Ishikawa (cell line): Measurements from ENCODE around the gene TOR2A.

ENCODE experiments used
- CREB1 ChIP-seq: IDR thresholded peaks from 2 replicates; pipeline ENCODE4 v1.6.1; 2012; ENCODE audit warnings: low read depth
- EP300 ChIP-seq: IDR thresholded peaks from 2 replicates; pipeline ENCODE4 v1.6.1; 2012; ENCODE audit warnings: borderline replicate concordance
- FOXM1 ChIP-seq: IDR thresholded peaks from 2 replicates; pipeline ENCODE4 v1.6.1; 2012; ENCODE audit warnings: low read depth, borderline replicate concordance
- TAF1 ChIP-seq: IDR thresholded peaks from 2 replicates; pipeline ENCODE4 v1.6.1; 2012; ENCODE audit warnings: low read depth, mild to moderate bottlenecking
- ZBTB7A ChIP-seq: IDR thresholded peaks from 2 replicates; pipeline ENCODE4 v1.6.1; 2012; ENCODE audit warnings: low read depth
- TF ChIP-seq, protein P1 (sequence below): IDR thresholded peaks from 2 replicates; pipeline ENCODE4 v1.6.1; 2012; ENCODE audit warnings: low read depth, mild to moderate bottlenecking

DNA sequence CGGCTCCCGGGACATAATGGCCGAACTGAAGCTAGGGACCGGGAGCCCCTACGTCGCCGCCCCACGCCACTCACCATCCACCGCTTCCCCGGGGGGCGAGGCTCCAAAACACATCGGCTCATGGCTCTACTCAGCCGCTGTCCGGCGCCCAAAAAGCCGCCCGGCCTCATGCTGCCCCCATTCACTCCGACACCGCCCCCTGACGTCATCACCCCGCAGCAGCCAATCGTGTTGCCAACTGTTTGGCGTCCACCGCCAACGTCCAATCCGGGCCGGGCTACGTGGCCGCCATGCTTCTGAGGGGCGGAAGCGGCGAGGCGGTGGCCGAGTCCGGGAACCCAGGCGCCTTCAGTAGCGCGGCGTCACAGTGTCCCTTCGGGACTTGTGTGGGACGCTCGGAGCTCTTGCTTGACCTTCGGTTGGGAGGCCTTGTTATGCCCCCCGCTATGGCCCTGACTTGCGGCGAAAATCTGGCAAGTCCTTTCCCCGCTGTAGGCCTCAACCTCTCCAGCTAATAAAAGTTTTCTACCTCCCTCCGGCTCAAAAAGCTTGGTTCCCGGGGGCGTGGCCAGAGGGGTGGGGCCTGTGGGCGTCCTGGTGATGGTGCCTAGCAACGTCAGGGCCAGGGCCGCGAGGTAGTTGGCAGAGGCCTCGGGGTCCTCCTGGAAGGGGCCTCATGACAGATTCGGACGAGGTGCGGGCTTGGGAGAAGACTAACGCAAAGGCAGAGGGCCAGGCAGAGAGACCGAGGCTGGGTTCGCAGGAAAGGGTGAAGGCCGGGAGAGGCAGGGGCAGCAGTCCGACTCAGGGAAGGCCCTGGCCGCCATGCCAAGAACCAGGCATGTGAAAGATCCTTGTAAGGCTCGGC is 19.4 kb downstream of the TOR2A start, which contains the start of the genes PTRH1 and TTC16:
- no peak for TF ChIP-seq EP300
- peak; percentile 92 for TF ChIP-seq CREB1
- no peak; the same call in 1 of the 2 replicates for TF ChIP-seq TAF1
- TF ChIP-seq, protein P1, sequence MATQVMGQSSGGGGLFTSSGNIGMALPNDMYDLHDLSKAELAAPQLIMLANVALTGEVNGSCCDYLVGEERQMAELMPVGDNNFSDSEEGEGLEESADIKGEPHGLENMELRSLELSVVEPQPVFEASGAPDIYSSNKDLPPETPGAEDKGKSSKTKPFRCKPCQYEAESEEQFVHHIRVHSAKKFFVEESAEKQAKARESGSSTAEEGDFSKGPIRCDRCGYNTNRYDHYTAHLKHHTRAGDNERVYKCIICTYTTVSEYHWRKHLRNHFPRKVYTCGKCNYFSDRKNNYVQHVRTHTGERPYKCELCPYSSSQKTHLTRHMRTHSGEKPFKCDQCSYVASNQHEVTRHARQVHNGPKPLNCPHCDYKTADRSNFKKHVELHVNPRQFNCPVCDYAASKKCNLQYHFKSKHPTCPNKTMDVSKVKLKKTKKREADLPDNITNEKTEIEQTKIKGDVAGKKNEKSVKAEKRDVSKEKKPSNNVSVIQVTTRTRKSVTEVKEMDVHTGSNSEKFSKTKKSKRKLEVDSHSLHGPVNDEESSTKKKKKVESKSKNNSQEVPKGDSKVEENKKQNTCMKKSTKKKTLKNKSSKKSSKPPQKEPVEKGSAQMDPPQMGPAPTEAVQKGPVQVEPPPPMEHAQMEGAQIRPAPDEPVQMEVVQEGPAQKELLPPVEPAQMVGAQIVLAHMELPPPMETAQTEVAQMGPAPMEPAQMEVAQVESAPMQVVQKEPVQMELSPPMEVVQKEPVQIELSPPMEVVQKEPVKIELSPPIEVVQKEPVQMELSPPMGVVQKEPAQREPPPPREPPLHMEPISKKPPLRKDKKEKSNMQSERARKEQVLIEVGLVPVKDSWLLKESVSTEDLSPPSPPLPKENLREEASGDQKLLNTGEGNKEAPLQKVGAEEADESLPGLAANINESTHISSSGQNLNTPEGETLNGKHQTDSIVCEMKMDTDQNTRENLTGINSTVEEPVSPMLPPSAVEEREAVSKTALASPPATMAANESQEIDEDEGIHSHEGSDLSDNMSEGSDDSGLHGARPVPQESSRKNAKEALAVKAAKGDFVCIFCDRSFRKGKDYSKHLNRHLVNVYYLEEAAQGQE, result no peak
- TF ChIP-seq FOXM1, result no peak
- TF ChIP-seq ZBTB7A, result peak; percentile 17; the same call in 1 of the 2 replicates
